NOMO-1 treated with DMSO at 0.1 percent for 48 hours (cell line): ENCODE results near the gene SAPCD2.

Experiments used
- DNase-seq: peaks from one replicate; lab custom pipeline; 2025; ENCODE audit not compliant: unreplicated experiment; lab: John Stamatoyannopoulos, UW

The SAPCD2 gene

GRCh38 chr9:137082222-137082924 is 12.0 kb upstream of the SAPCD2 start:
- DNase-seq: no peak

- DNase-seq: no peak
These were observed 10.1 kb upstream of the SAPCD2 start for GRCh38 chr9:137080260-137081122.

- no peak for DNase-seq
These were observed 9.0 kb upstream of the SAPCD2 start for GRCh38 chr9:137079401-137079787.

- DNase-seq: no peak
These were observed 8.5 kb upstream of the SAPCD2 start for GRCh38 chr9:137078701-137079400.

- DNase-seq: peak; percentile 30
These were observed 7.7 kb upstream of the SAPCD2 start for GRCh38 chr9:137077758-137078693.

- DNase-seq: peak; percentile 78
These were observed 6.8 kb upstream of the SAPCD2 start, which contains the start of gene UAP1L1 for GRCh38 chr9:137077010-137077747. TSS of gene UAP1L1 (plus strand) at chr9:137077517. CDS start at chr9:137077533, 16 bp downstream.

- no peak for DNase-seq
These were observed 6.3 kb upstream of the SAPCD2 start for GRCh38 chr9:137076636-137077009.

GRCh38 chr9:137075275-137075775 is 5.0 kb upstream of the SAPCD2 start:
- peak; percentile 34 for DNase-seq

- DNase-seq: no peak
These were observed 4.4 kb upstream of the SAPCD2 start for GRCh38 chr9:137074657-137075274.

- no peak for DNase-seq
These were observed 3.6 kb upstream of the SAPCD2 start for GRCh38 chr9:137073992-137074399.

GRCh38 chr9:137071282-137071681 is 925 bp upstream of the SAPCD2 start:
- DNase-seq: no peak

GRCh38 chr9:137070906-137071275 is 534 bp upstream of the SAPCD2 start:
- DNase-seq: peak; percentile 54

GRCh38 chr9:137069508-137070091 is 757 bp downstream of the SAPCD2 start:
- no peak for DNase-seq

GRCh38 chr9:137068539-137069507 is 1.5 kb downstream of the SAPCD2 start:
- DNase-seq: no peak

- peak; percentile 85 for DNase-seq
These were observed 2.4 kb downstream of the SAPCD2 start for GRCh38 chr9:137067860-137068538.

GRCh38 chr9:137066096-137066861 is 4.1 kb downstream of the SAPCD2 start:
- DNase-seq: no peak
